ENCODE measurements around the gene EIF5A. TPM values are rescaled to one million over a fixed set of nuclear protein-coding genes. Genes with fewer than 3 reads are reported as not detected.

EIF5A gene
- total and polyA plus RNA-seq, 9 of the 15 experiments (the other 6 are each of a cell fraction or from before 2014, with no cell fraction given) = 22.9 to 1,163 (median 772) TPM

DNA sequence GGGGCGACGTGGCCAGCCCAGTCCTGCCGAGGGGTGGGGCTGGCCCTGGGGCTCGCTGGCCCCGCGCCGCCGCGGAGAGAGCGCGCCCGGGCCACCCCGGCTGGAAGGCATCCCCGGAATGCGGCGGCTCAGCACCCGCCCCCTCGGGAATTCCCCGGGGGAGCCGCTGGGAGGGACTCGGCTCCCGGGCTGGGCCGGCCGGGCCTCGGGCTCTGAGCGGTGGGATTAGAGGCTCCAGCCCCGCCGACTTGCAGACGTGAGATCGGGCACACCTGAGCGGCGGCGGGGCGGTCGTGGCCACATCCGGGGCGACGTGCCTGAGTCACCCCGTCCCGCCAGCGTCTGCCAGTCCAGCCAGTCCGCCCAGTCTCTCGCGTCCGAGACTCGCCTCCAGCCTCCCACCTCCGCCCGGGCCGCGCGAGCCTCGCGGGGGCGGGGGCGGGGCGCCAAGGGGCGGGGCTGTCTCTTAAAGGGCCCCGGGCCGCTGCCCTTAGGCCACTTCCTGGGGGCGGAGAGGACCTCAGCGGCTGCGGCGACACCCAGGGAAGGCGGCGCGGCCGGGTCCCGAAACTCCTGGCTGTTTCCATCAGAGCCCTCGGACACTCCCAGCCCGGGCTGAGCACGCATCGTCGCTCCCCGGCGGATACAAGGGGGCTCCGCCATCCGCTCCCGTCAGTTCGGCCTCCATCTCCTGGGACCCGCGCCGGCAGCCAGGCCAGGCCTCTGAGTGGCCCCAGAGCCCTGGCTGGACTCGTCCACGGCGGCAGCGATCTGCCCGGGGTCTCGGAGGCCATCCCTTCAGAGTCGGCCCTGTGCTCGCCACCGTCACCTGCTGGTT is 44.5 kb downstream of the EIF5A start, which contains the start of gene KCTD11 (continued):
- TF ChIP-seq, protein P1, sequence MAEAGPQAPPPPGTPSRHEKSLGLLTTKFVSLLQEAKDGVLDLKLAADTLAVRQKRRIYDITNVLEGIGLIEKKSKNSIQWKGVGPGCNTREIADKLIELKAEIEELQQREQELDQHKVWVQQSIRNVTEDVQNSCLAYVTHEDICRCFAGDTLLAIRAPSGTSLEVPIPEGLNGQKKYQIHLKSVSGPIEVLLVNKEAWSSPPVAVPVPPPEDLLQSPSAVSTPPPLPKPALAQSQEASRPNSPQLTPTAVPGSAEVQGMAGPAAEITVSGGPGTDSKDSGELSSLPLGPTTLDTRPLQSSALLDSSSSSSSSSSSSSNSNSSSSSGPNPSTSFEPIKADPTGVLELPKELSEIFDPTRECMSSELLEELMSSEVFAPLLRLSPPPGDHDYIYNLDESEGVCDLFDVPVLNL (CRISPR knock-in tag; IDR thresholded peaks at IDR 0.05; ENCODE audit: low read depth) = no peak
- TF ChIP-seq ZNF140 (CRISPR knock-in tag; IDR thresholded peaks at IDR 0.05) = no peak
- TF ChIP-seq HDAC3 (IDR thresholded peaks at IDR 0.05; ENCODE audit: borderline replicate concordance, partially characterized antibody) = no peak
- TF ChIP-seq, protein P2, sequence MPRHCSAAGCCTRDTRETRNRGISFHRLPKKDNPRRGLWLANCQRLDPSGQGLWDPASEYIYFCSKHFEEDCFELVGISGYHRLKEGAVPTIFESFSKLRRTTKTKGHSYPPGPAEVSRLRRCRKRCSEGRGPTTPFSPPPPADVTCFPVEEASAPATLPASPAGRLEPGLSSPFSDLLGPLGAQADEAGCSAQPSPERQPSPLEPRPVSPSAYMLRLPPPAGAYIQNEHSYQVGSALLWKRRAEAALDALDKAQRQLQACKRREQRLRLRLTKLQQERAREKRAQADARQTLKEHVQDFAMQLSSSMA (CRISPR knock-in tag; IDR thresholded peaks at IDR 0.05) = no peak
- TF ChIP-seq RBBP5 (IDR thresholded peaks at IDR 0.05; ENCODE audit: borderline replicate concordance, insufficient read depth, low read length, poor library complexity, severe bottlenecking) = no peak
- no peak; the same call in 1 of the 2 replicates for TF ChIP-seq ETV5 (CRISPR knock-in tag; IDR thresholded peaks at IDR 0.05; ENCODE audit: low read depth)
- TF ChIP-seq HEY1 (CRISPR knock-in tag; IDR thresholded peaks at IDR 0.05; ENCODE audit: borderline replicate concordance) = no peak
- TF ChIP-seq TEAD2 (tag; IDR thresholded peaks at IDR 0.05) = no peak
- TF ChIP-seq, protein P3, sequence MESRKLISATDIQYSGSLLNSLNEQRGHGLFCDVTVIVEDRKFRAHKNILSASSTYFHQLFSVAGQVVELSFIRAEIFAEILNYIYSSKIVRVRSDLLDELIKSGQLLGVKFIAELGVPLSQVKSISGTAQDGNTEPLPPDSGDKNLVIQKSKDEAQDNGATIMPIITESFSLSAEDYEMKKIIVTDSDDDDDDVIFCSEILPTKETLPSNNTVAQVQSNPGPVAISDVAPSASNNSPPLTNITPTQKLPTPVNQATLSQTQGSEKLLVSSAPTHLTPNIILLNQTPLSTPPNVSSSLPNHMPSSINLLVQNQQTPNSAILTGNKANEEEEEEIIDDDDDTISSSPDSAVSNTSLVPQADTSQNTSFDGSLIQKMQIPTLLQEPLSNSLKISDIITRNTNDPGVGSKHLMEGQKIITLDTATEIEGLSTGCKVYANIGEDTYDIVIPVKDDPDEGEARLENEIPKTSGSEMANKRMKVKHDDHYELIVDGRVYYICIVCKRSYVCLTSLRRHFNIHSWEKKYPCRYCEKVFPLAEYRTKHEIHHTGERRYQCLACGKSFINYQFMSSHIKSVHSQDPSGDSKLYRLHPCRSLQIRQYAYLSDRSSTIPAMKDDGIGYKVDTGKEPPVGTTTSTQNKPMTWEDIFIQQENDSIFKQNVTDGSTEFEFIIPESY (CRISPR knock-in tag; IDR thresholded peaks at IDR 0.05) = no peak
- TF ChIP-seq ZNF384 (IDR thresholded peaks at IDR 0.05; ENCODE audit: low read depth, low read length) = no peak
- no peak for TF ChIP-seq PRMT5 (CRISPR knock-in tag; IDR thresholded peaks at IDR 0.05)
- no peak for TF ChIP-seq TARDBP (IDR thresholded peaks at IDR 0.05)
- TF ChIP-seq RBM34 (IDR thresholded peaks at IDR 0.05; ENCODE audit: borderline replicate concordance, insufficient read depth, low read length) = no peak
- TF ChIP-seq HNRNPUL1 (IDR thresholded peaks at IDR 0.05; ENCODE audit: low read length) = no peak
- TF ChIP-seq PTTG1 (tag; IDR thresholded peaks at IDR 0.05; ENCODE audit: low read depth) = no peak
- TF ChIP-seq, protein P4, sequence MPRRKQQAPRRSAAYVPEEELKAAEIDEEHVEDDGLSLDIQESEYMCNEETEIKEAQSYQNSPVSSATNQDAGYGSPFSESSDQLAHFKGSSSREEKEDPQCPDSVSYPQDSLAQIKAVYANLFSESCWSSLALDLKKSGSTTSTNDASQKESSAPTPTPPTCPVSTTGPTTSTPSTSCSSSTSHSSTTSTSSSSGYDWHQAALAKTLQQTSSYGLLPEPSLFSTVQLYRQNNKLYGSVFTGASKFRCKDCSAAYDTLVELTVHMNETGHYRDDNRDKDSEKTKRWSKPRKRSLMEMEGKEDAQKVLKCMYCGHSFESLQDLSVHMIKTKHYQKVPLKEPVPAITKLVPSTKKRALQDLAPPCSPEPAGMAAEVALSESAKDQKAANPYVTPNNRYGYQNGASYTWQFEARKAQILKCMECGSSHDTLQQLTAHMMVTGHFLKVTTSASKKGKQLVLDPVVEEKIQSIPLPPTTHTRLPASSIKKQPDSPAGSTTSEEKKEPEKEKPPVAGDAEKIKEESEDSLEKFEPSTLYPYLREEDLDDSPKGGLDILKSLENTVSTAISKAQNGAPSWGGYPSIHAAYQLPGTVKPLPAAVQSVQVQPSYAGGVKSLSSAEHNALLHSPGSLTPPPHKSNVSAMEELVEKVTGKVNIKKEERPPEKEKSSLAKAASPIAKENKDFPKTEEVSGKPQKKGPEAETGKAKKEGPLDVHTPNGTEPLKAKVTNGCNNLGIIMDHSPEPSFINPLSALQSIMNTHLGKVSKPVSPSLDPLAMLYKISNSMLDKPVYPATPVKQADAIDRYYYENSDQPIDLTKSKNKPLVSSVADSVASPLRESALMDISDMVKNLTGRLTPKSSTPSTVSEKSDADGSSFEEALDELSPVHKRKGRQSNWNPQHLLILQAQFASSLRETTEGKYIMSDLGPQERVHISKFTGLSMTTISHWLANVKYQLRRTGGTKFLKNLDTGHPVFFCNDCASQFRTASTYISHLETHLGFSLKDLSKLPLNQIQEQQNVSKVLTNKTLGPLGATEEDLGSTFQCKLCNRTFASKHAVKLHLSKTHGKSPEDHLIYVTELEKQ (CRISPR knock-in tag; IDR thresholded peaks at IDR 0.05) = no peak
- TF ChIP-seq ZNF707 (CRISPR knock-in tag; conservative IDR thresholded peaks at IDR 0.05) = no peak
